ENCODE results near the gene RTN3. TPM values are rescaled to one million over a fixed set of nuclear protein-coding genes. Genes with fewer than 3 reads are reported as not detected.

The RTN3 gene
- total and polyA plus RNA-seq, 8 donors: 95.3 to 145 (median 115) TPM

DNA sequence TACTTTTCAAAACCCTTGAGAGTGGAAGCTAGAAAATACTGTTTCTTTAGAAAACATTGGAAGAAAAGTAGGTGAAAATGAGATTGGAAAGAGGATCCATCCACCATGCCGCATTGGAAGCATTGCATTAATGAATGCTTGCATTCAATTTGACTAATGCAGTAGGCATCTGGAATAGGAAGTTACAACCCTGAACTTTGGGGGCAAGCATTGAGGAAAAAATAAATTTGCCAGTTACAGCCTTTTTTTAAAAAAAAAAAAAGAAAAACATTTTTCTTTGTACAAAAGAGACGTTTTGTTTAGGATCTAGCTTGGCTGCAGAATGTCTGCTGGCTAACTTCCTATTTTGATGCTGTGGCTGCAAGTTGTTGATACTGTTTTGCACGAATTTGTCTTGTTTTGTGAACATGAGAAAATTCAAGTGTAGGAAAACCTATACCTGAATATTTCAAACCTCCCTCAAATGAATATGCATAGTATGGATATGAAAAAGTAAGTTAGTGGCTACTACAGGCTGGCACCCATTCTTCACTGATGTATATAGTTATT, 28.1 kb downstream of the RTN3 start:
- TF ChIP-seq CTCF (IDR thresholded peaks at IDR 0.05): no peak
- H3K36me3 ChIP-seq: no peaks in the 10 kb centered on the region
- no peaks in the 10 kb centered on the region for H3K27me3 ChIP-seq
- H3K4me1 ChIP-seq: peaks cover 0 to 26% of the 10 kb centered on the region in 2 donors
- no peak overlapping the region for H3K4me3 ChIP-seq
- no peaks in the 10 kb centered on the region for H3K9me3 ChIP-seq
- no peak for DNase-seq
- H3K27ac ChIP-seq: peak overlapping the region in 1 of 2 donors; percentile 16
- intact Hi-C loops (cut with DNase I): no loop called here
- ATAC-seq: no peak

GRCh38 chr11:63710476-63711217, 29.3 kb downstream of the RTN3 start:
- H3K4me1 ChIP-seq: peaks cover 0 to 26% of the 10 kb centered on the region in 2 donors
- intact Hi-C loops (cut with DNase I): no loop called here
- H3K27ac ChIP-seq: peak overlapping the region in 1 of 2 donors; percentile 7
- DNase-seq: peak in 1 of 4 donors; percentile 41
- no peaks in the 10 kb centered on the region for H3K9me3 ChIP-seq
- TF ChIP-seq CTCF (IDR thresholded peaks at IDR 0.05): no peak
- no peaks in the 10 kb centered on the region for H3K27me3 ChIP-seq
- ATAC-seq: peak; percentile 95
- no peaks in the 10 kb centered on the region for H3K36me3 ChIP-seq
- H3K4me3 ChIP-seq: no peak overlapping the region

- Histone ChIP-seq H3K27me3 (no peaks in the 10 kb centered on the region), H3K27ac (no peak overlapping the region), H3K9me3 (no peaks in the 10 kb centered on the region), H3K36me3 (no peaks in the 10 kb centered on the region), H3K4me3 (no peak overlapping the region), H3K4me1 (peaks cover 0 to 26% of the 10 kb centered on the region in 2 donors)
- TF ChIP-seq CTCF (IDR thresholded peaks at IDR 0.05): no peak
- intact Hi-C loops (cut with DNase I): no loop called here
- ATAC-seq: no peak
- no peak for DNase-seq
Observed at GRCh38 chr11:63711838-63712237, 30.5 kb downstream of the RTN3 start.

- no peaks in the 10 kb centered on the region for H3K27me3 ChIP-seq
Observed at GRCh38 chr11:63713766-63714165, 32.5 kb downstream of the RTN3 start.

More at GRCh38 chr11:63713766-63714165, 32.5 kb downstream of the RTN3 start:
- no peak overlapping the region for H3K4me3 ChIP-seq
- H3K36me3 ChIP-seq: peaks cover 0 to 3% of the 10 kb centered on the region in 2 donors
- no peak overlapping the region for H3K27ac ChIP-seq
- no peak for TF ChIP-seq CTCF (IDR thresholded peaks at IDR 0.05)
- H3K4me1 ChIP-seq: peaks cover 0 to 17% of the 10 kb centered on the region in 2 donors
- no peaks in the 10 kb centered on the region for H3K9me3 ChIP-seq
- no peak for DNase-seq
- intact Hi-C loops (cut with DNase I): no loop called here
- ATAC-seq: no peak
